ENCODE results near the gene LMF1. TPM values are rescaled to one million over a fixed set of nuclear protein-coding genes. Genes with fewer than 3 reads are reported as not detected.

LMF1 gene
- total RNA-seq, 1 donor from 2014 or later = 11.4 TPM

GRCh38 chr16:984736-985636 lies 14.2 kb upstream of the LMF1 start:
- ATAC-seq = no peak

- ATAC-seq = no peak
Observed at GRCh38 chr16:984121-984694, 13.4 kb upstream of the LMF1 start.

GRCh38 chr16:983044-984030 lies 12.6 kb upstream of the LMF1 start:
- ATAC-seq = no peak

DNA sequence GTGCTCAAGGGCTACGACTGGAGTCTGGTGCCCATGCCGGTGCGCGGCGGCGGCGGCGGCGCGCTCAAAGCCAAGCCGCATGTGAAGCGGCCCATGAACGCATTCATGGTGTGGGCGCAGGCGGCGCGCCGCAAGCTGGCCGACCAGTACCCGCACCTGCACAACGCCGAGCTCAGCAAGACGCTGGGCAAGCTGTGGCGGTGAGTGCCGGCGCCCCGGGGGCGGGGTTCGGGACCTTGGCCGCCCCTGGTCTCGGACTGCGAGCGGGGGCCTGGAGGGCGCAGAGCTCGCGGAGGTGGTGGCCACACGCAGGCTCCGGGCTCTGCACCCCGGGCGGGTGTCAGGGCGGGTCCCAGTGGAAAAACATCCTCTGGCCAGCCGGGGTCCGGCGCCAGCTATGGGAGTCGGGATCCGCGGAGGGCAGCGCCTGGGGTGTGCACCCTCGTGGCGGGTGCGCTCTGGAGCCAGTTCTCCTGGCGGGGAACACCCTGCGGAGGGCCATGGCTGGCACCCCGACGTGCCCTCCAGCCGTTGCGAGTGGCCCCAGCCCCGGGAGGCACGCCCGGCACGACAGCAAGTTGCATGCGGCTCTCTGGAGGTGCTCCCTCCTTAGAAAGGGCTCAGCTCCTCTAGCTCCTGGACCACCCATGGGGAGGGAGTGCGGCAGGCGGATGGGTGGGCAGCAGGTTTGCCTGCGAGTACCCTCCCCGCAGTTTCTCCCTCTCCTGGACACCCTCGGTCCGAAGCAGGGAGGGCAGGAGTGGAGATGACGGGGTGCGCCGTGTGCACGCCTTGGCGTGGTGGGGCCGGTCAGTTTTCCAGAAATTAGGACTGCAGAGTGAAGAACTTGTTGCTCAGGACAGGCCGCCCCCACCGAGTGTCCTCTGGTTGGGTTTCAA lies 11.6 kb upstream of the LMF1 start:
- ATAC-seq = no peak

GRCh38 chr16:981695-982144 lies 10.9 kb upstream of the LMF1 start, which contains the start of gene SOX8:
TSS of gene SOX8 (plus strand) at chr16:981770. CDS start at chr16:981923, 153 bp downstream.
- ATAC-seq = no peak

- peak; percentile 11 for ATAC-seq
Observed at GRCh38 chr16:980595-980854, 9.7 kb upstream of the LMF1 start.

DNA sequence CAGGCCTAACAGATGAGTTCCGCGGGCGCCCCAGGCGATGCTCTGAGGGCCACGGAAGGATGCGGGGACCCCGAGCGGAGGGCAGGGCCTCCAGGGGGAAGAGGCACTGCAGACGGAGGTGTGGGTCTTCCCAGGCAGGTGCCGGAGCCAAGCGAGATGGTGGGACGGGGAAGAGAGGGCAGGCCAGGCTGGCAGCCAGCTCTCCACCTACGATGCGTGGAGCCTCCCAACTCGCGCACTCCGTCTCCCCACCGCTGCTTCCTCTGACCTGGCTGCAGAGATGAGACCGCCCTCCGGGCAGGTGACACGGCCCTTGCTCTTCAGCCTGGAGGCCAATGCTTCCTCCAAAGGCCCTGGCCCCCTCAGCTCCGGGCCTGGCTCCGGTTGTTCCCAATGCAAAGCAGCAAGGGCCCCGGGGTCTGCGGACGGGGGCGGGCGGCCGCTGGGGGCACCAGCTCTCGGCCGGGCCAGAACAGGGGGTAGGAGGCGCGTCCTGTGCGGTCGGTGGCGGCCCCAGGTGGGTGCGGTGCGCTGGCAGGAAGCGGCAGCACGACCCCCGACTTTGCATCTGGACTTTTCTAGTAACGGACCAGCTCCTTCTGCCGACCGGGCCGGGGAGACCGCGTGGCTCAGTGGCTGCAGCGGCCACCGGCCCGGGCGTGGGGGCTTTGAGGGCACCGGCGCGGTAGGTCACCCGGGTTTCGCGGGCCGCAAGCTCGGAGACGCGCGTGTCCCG lies 9.2 kb upstream of the LMF1 start:
- ATAC-seq = no peak

GRCh38 chr16:979147-979546 lies 8.4 kb upstream of the LMF1 start:
- ATAC-seq = no peak

DNA sequence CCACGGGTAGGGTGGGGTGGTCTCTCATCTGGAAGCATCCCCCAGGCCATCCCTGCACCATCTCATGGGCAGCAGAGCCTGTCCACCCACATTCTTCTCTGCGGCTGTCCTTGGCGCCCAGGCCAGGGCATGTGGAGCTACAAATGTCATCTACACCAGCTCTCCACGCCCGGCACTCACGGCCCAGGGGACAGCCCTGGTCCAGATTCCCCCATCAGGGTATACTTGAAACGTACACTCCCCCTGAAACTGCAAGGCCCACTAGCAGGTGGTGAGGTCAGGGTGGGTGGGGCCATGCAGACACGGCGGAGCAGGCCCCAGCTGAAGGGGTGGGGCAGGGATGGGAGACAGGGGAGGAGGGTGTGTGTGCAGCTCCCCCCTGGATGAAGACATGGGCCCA lies 7.6 kb upstream of the LMF1 start:
- ATAC-seq = no peak

GRCh38 chr16:977896-978295 lies 7.1 kb upstream of the LMF1 start:
- no peak for ATAC-seq

DNA sequence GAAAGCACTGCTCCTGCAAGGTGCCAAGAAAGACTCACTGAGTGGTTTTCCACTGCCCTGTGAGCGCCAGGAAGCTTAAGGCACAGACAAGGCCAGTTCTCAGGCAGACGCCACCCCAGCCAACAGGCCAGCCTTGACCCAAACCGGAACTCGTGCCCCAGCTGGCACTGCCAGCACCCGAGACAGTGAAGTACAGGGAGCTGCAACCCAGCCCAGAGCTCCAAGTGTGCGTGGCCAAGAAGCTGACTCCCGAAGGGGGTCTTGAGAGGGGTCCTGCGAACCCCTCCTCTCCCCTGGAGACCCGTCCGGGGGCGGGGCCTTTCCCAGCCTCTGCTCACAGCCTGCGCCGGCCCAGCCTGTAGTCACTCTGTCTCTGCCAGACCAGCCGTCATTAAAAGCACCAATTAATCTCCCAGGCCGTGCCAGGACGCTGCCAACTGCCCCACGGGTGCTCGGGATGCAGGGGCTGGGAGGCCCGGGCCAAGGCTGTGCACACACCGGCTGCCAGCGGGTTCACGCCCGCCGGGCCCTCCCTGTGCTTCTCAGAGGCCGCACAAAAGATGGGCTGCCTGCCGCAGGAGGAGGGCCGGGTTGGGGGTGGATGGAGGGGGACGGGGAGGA lies 6.4 kb upstream of the LMF1 start:
- ATAC-seq = no peak

DNA sequence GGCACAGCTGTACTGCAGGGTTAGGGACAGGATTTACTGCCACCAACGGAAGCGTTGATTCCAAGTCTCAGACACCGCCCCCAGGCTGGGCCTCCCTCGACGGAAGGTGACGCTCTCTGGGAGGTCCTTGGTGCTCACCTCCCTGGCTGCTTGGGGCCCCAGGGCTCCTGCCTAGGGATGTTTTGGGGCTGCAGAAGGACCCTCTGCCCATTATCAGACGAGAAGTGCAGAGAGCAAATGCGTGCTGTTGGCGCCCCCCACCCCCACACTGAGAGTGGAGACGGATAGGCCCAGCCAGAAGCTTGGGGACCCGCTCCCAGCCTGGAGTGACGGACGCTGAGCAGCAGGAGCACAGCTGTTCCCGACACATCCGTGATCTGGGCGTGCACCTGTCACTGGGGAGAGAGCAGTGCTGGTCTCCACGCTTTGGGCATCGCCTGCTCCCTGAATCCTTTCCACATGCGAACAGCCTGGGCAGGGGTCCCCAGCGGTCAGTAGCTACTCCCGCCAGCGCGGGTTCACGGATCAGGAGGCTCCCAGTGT lies 5.7 kb upstream of the LMF1 start:
- ATAC-seq = no peak

- no peak for ATAC-seq
Observed at GRCh38 chr16:975291-975690, 4.5 kb upstream of the LMF1 start.

DNA sequence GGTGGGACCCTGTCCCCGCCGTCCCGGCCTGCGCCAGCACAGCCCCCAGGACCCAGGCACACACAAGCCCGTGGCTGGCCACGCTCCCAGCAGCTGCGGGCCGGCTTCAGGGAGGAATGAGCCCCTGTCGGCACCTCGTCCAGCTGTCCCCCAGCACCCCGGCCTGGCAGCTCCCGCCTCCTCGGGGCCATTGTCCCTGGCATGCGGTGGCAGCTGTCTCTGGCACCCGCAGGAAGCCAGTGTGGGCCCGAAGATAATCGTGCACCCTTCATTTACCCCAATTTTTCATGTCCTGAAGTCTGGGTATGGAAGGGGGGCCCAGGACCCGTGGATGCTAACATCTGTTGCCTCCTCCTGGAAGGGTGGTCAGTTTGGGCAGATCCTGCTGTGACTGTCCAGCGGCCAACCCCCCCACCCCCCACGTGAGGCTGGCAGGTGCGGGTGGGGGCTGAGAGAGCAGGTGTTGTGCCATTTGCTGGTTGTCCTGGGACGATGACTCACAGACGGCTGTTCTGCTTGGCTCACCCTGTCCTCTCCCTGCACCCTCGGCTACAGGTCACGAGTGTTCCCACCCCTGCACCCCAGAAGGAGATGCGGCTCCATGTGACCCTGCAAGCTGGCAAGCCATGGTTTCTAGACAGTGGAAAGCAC lies 4.0 kb upstream of the LMF1 start:
- ATAC-seq = no peak

GRCh38 chr16:974001-974601 lies 3.3 kb upstream of the LMF1 start:
- ATAC-seq = no peak

DNA sequence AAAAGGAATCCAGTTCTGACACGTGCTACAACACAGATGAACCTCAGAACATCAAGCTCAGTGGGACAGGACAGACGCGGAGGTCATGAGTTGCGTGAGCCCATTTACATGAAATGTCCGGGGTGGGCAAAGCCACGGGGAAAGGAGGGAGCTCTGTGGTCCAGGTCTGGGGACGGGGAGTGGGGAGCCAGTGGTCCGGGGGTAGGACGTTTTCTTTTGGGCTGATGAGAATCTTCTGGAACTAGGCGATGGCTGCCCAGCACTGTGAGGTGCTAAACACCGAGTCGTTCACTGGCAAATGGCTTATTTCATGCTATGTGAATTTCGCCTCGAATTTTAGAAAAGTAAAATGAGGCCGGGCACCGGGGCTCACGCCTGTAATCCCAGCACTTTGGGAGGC lies 2.6 kb upstream of the LMF1 start:
- ATAC-seq = no peak

DNA sequence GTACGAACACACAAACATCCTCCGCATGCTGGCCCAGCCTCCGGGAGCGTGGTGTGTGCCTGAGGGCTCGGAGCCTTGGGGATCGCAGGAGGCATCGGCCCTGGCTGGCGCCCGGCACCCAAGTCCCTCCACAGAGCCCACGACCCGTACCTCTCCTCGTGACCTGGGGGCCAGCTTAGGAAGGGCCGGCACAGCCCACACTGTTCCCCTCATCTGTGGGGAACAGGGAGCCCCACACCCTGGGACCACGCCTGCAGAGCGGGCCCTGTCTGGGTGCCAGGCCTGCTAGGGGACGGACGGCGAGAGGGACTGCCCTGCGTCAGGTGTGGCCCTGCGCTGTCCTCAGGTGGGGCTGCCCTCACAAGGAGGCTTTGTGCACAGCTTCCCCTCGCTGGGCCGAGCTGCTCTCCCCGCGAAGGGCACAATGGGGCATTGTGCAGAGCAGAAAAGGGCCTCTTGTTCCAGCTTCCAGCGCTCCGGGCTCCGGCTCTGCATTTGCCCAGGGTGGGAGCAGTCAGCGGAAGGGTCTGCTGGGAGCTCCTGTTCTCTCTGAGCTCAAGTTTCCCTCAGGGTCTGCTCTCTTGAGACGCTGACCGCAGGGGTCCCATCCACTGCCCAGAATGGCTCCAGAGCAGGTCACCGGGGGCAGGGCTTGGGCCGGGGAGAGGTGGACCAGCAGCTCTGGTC lies 1.7 kb upstream of the LMF1 start:
- no peak for ATAC-seq

DNA sequence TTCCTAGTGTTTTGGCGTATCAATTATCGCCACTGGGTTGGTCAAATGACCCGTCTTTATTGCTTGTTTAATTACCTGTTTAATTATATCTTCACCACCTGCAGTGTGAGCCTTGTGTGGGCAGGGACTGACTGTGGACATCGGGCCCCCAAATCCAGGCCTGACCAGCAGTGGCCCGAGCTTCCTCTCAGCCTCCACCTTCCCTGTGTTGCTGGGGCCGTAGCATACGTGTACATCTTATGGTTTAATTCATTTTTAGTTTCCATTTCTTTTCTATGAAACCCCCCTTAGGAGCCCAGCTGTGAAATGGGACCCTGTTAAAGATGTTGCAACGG lies 1.2 kb upstream of the LMF1 start:
- no peak for ATAC-seq

GRCh38 chr16:971582-971905 lies 760 bp upstream of the LMF1 start:
- no peak for ATAC-seq

All from esophagus mucosa (tissue), 1 donor.